Sigmoid colon (tissue), 7 donors: ENCODE results near the gene HMX3. TPM values are rescaled to one million over a fixed set of nuclear protein-coding genes. Genes with fewer than 3 reads are reported as not detected.

Experiments
- DNase-seq: peaks from one replicate; pipeline ENCODE4 v3.0.0-alpha.2; 2019
- H3K27ac ChIP-seq, 4 donors: fragments of 200-600 bp; sonication (generic); one replicate each; pipeline ENCODE4 v1.5.1; 2016 to 2019; ENCODE audit warnings: mild to moderate bottlenecking in 1 of 4
- H3K27me3 ChIP-seq, 3 donors: fragments of 200-600 bp; sonication (generic); one replicate each; pipeline ENCODE4 v1.5.1; 2019; ENCODE audit warnings: mild to moderate bottlenecking in 1 of 3
- H3K36me3 ChIP-seq, 4 donors: fragments of 200-600 bp; sonication (generic); one replicate each; pipeline ENCODE4 v1.5.1; 2016 to 2019
- H3K4me1 ChIP-seq, 4 donors: fragments of 200-600 bp; sonication (generic); one replicate each; pipeline ENCODE4 v1.5.1; 2017 to 2019
- H3K4me3 ChIP-seq, 4 donors: fragments of 200-600 bp; sonication (generic); one replicate each; pipeline ENCODE4 v1.5.1; 2017 to 2019; ENCODE audit warnings: mild to moderate bottlenecking in 2 of 4, moderate library complexity in 1 of 4
- H3K9me3 ChIP-seq, 4 donors: fragments of 200-600 bp in 3 of 4; sonication (generic) in 3 of 4; one replicate each; pipeline versions ENCODE4 v1.5.1 to v1.6.1; 2013 to 2019
- EP300 ChIP-seq, 4 donors: sonication (generic); formaldehyde crosslinking; IDR thresholded peaks; one replicate each; pipeline ENCODE4 v1.6.1; 2017; ENCODE audit warnings: antibody characterized with exemption in 4 of 4
- POLR2A ChIP-seq, 2 donors: fragments of 450-650 bp; IDR thresholded peaks; one replicate each; pipeline ENCODE4 v1.6.1; 2016; ENCODE audit warnings: antibody characterized with exemption in 2 of 2, mild to moderate bottlenecking in 2 of 2, moderate library complexity in 2 of 2
- POLR2AphosphoS5 ChIP-seq, 4 donors: sonication (generic); formaldehyde crosslinking; IDR thresholded peaks; one replicate each; pipeline ENCODE4 v1.6.1; 2017; ENCODE audit warnings: antibody characterized with exemption in 4 of 4
- WGBS, 2 donors: extraction: QIAGEN DNeasy Blood & Tissue Kit; methylation state at CpG; one replicate each; pipeline ENCODE4 v1.1.7; 2013; 5-methylcytosine and 5-hydroxymethylcytosine counted together
- intact Hi-C: fragments of 100-400 bp; cut with DNase I; formaldehyde crosslinking; loops from one replicate; pipeline ENCODE4 v1.15.1; 2023
- polyA plus RNA-seq, 3 donors: library from polyadenylated mRNA; stranded (reverse); fragments of 200-250 nt; gene quantifications; one replicate each; pipeline ENCODE4 v1.2.3, GENCODE V29; 2013
- total RNA-seq, 4 donors: library from RNA; depleted of rRNA; stranded (reverse); fragments of >200 nt; gene quantifications; one replicate each; pipeline ENCODE4 v1.1.0, GENCODE V29; 2016
- TF ChIP-seq, protein P1 (sequence below), 4 experiments: fragments of 450-650 bp in 3 of 4; fragments of 200-600 bp in 1 of 4; IDR thresholded peaks; one replicate each; pipeline ENCODE4 v1.5.1; 2016 to 2019; ENCODE audit warnings: antibody characterized with exemption in 4 of 4, mild to moderate bottlenecking in 3 of 4, moderate library complexity in 2 of 4
- donor health status: healthy with polysubstance abuse.
- donor health status: Bipolar disorder and iron deficiency.
- donor health status: healthy.

The HMX3 gene
- total and polyA plus RNA-seq, 7 donors = 0.52 to 0.83 (median 0.68) TPM; not detected in 4

DNA sequence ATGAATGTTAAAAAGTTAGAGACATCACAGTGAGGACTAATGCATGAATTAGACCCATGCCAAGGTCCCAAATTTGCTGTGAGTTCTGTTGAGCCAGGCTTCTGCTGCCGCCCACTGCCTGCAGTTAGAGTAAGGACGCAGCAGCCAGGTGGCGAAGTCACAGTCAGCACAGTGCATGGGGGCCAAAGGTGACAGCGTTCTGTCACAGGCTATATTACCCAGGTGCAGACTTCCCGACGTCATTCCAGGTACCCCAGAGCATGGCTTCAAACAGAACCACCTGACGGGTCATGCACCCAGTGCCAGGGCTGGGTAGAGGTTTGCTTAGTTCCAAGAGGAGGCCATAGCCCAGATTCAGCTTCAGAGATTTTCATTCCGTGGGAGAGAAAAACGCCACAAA lies 33.9 kb upstream of the HMX3 start:
- H3K27ac ChIP-seq = no peak overlapping the region
- H3K27me3 ChIP-seq = no peaks in the 10 kb centered on the region
- no peak overlapping the region for H3K4me3 ChIP-seq
- no peaks in the 10 kb centered on the region for H3K36me3 ChIP-seq
- 15 to 61% methylated on average over 9 of the region's 9 CpGs for WGBS, 2 donors
- no peak for DNase-seq
- H3K9me3 ChIP-seq = no peaks in the 10 kb centered on the region
- no peaks in the 10 kb centered on the region for H3K4me1 ChIP-seq
- no peak for TF ChIP-seq POLR2A (IDR thresholded peaks at IDR 0.05)
- TF ChIP-seq, protein P1, sequence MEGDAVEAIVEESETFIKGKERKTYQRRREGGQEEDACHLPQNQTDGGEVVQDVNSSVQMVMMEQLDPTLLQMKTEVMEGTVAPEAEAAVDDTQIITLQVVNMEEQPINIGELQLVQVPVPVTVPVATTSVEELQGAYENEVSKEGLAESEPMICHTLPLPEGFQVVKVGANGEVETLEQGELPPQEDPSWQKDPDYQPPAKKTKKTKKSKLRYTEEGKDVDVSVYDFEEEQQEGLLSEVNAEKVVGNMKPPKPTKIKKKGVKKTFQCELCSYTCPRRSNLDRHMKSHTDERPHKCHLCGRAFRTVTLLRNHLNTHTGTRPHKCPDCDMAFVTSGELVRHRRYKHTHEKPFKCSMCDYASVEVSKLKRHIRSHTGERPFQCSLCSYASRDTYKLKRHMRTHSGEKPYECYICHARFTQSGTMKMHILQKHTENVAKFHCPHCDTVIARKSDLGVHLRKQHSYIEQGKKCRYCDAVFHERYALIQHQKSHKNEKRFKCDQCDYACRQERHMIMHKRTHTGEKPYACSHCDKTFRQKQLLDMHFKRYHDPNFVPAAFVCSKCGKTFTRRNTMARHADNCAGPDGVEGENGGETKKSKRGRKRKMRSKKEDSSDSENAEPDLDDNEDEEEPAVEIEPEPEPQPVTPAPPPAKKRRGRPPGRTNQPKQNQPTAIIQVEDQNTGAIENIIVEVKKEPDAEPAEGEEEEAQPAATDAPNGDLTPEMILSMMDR (IDR thresholded peaks at IDR 0.05) = no peak
- no peak for TF ChIP-seq EP300 (IDR thresholded peaks at IDR 0.05)
- TF ChIP-seq POLR2AphosphoS5 (IDR thresholded peaks at IDR 0.05) = no peak
- intact Hi-C loops = no loop called here

DNA sequence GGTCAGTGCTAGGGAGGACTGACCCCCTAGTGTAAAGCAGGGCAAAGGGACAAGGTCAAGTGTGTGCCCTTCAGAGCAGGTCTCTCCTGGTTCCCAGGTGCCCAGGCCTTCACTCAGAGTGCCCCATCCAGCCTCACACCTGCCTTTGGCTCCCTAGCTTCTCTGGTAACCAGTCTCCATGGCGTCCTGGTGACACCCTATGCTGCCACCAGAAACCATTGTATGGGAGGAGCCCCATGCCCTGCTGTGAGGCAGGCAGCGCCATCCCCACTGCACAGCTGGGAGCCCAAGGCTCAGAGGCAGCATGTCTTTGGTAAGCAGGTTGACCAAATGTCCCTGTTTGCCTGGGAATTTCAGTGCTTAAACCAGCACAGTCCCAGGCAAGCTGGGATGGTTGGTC lies 33.1 kb upstream of the HMX3 start:
- TF ChIP-seq, protein P1 (IDR thresholded peaks at IDR 0.05) = no peak
- Histone ChIP-seq H3K9me3 (no peaks in the 10 kb centered on the region), H3K4me3 (no peak overlapping the region), H3K4me1 (no peaks in the 10 kb centered on the region), H3K27me3 (no peaks in the 10 kb centered on the region), H3K36me3 (no peaks in the 10 kb centered on the region), H3K27ac (no peak overlapping the region)
- intact Hi-C loops = no loop called here
- 56 to 76% methylated on average over 2 of the region's 2 CpGs for WGBS, 2 donors
- DNase-seq = no peak

DNA sequence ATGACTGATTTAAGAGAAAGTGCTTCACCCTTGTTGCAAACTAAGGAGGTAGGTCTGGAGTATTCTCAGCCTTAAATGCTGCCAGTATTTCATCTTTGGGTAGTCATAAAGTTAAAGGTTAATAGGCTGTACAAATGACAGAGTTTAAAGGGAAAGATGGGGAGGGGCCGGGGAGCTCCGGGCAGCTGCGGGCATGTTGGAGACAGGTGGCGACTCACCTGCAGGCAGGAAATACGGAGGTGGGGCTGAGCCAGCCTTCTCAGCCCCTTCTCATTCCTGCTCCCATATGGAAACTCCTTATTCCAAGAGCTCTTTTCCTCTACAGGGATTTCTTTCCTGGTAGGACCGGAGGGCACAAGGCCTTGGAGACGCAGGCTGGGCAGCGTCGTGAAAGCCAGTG lies 31.8 kb upstream of the HMX3 start:
- no peak overlapping the region for H3K27ac ChIP-seq
- H3K4me3 ChIP-seq = no peak overlapping the region
- H3K9me3 ChIP-seq = no peaks in the 10 kb centered on the region
- WGBS, 2 donors = 19 to 67% methylated on average over 9 of the region's 9 CpGs
- intact Hi-C loops = no loop called here
- H3K27me3 ChIP-seq = no peaks in the 10 kb centered on the region
- H3K36me3 ChIP-seq = no peaks in the 10 kb centered on the region
- TF ChIP-seq, protein P1 (IDR thresholded peaks at IDR 0.05) = no peak
- no peak for TF ChIP-seq EP300 (IDR thresholded peaks at IDR 0.05)
- TF ChIP-seq POLR2AphosphoS5 (IDR thresholded peaks at IDR 0.05) = no peak
- TF ChIP-seq POLR2A (IDR thresholded peaks at IDR 0.05) = no peak
- no peak for DNase-seq
- H3K4me1 ChIP-seq = no peaks in the 10 kb centered on the region

DNA sequence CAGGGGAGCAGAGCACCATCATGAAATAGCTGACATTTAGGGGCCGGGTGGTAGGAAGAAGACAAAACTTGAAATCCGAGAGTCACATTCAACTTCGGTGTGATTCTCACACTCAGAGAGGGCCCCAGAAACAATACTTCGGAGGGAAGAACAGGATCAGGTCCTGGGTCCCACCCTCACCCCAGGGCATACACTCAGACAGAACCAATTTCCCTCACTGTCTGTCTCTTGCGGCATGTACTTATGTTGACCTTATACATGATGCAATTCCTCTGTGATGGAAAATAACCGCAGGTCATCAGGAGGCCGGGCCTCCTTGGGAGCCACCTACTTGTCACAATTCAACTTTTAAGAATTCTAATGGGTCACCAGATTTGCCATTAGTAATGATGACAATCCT lies 26.3 kb upstream of the HMX3 start:
- no peak overlapping the region for H3K4me3 ChIP-seq
- TF ChIP-seq POLR2AphosphoS5 (IDR thresholded peaks at IDR 0.05) (no peak), POLR2A (IDR thresholded peaks at IDR 0.05) (no peak), EP300 (IDR thresholded peaks at IDR 0.05) (no peak)
- TF ChIP-seq, protein P1 (IDR thresholded peaks at IDR 0.05) = no peak
- WGBS, 2 donors = 77 to 84% methylated on average over 7 of the region's 7 CpGs
- no peaks in the 10 kb centered on the region for H3K36me3 ChIP-seq
- H3K9me3 ChIP-seq = no peaks in the 10 kb centered on the region
- no peak for DNase-seq
- no peak overlapping the region for H3K27ac ChIP-seq
- H3K4me1 ChIP-seq = no peaks in the 10 kb centered on the region
- intact Hi-C loops = no loop called here
- no peaks in the 10 kb centered on the region for H3K27me3 ChIP-seq

DNA sequence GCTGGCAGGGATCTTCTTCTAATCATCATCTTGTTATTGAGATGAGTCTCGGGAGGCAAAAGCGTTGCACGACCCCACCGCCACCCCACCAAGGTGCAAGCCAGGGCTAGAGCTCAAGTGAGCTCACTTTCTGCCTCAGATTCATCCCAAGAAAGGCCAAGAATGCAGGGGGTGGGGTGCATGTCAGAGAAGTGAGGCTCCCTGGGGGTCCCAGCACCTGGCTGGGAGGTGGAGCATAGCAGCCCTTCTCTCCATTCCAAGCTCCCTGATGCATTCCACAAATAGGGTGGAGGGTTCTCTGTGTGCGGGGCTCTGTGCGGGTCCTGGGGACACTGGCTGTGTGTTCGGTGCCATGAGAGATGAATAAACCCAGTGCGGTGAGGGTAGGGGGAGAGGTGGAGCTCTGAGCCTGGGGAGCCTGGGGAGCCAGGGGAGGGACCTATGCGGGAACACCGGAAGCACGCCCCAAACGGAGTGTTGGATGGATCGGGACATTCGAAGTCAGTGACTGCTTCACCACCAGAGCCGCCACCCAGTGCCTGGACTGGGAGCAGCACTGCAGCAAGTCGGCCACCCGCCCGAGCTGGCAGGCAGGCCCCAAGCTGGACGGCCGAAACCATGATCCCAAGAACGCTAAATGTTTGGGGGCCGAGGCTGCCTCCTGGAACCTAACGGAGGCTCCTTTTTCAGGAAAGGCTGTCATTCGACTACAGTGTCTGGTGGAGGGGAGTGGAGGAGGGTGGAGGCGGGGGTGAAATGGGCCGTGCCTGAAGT lies 17.9 kb upstream of the HMX3 start:
- peaks cover 0 to 43% (median 34%) of the 10 kb centered on the region in 3 donors for H3K27me3 ChIP-seq
- intact Hi-C loops = no loop called here

More for the DNA sequence above, 17.9 kb upstream of the HMX3 start:
- Histone ChIP-seq H3K36me3 (no peaks in the 10 kb centered on the region), H3K27ac (no peak overlapping the region), H3K4me3 (no peak overlapping the region), H3K9me3 (no peaks in the 10 kb centered on the region), H3K4me1 (peaks cover 0 to 3% (median 0%) of the 10 kb centered on the region in 4 donors)
- TF ChIP-seq POLR2A (IDR thresholded peaks at IDR 0.05) = no peak
- TF ChIP-seq, protein P1 (IDR thresholded peaks at IDR 0.05) = no peak
- TF ChIP-seq EP300 (IDR thresholded peaks at IDR 0.05) = no peak
- no peak for TF ChIP-seq POLR2AphosphoS5 (IDR thresholded peaks at IDR 0.05)
- 14 to 22% methylated on average over 26 of the region's 26 CpGs for WGBS, 2 donors
- DNase-seq = no peak
